GM19463 (cell line): ENCODE data around the gene NCCRP1.
"Not testable (repeated sequence)": the region's sequence is repeated elsewhere in the genome, so short reads cannot be mapped to it uniquely, and the experiment has no call there.

Source experiments
- ATAC-seq: cut with Tn5 transposase; IDR thresholded peaks from one replicate; pipeline ENCODE4 v1.9.1; 2021; ENCODE audit warnings: mild to moderate bottlenecking, moderate library complexity; ENCODE audit not compliant: unreplicated experiment

Gene NCCRP1

DNA sequence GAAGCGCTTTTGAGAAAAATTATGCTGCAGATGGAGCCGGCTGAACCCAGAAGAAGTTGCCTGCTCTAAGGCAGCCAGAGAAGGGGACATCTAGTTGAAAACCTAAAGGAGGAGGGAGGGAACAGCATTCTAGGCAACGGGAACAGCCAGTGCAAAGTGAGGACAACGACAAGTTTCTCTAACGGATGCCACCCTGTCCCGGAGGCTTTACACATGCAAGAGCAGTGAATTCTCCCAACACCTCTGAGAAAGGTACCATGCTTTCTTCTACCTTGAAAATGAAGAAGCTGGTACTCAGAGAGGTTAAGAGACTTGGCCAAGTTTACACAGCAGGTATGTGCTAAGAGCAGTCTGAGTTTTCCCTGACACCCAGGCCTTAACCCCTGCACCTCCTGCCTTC, 42.2 kb downstream of the NCCRP1 start:
- ATAC-seq, result no peak

- ATAC-seq, result no peak
These were observed 43.7 kb downstream of the NCCRP1 start for GRCh38 chr19:39240421-39240820.

DNA sequence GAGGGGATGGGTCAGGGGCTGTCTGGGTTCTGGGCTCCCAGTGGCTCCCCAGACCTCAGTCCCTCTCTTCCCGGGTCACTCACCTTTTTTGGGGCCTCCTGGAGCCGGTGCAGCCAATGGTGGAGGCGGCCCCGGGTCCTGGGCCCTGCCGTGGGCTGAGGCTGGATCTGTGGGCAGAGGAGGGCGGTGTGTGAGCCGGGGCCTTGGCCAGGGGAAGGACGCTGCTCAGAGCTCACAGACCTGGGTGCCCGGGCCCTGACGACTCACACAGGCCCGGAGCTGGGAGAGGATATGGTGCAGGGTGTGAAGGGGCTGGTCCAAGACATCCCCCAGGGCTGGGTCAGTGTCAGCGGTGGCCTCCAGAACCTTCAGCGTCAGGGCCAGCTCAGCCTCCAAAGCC, 47.0 kb downstream of the NCCRP1 start:
- not testable (repeated sequence) for ATAC-seq

GRCh38 chr19:39244410-39245100, 47.8 kb downstream of the NCCRP1 start, which contains the start of gene IFNL3:
TSS of gene IFNL3 (minus strand) at chr19:39245006. CDS start at chr19:39244967, 39 bp downstream.
- ATAC-seq, result not testable (repeated sequence)

DNA sequence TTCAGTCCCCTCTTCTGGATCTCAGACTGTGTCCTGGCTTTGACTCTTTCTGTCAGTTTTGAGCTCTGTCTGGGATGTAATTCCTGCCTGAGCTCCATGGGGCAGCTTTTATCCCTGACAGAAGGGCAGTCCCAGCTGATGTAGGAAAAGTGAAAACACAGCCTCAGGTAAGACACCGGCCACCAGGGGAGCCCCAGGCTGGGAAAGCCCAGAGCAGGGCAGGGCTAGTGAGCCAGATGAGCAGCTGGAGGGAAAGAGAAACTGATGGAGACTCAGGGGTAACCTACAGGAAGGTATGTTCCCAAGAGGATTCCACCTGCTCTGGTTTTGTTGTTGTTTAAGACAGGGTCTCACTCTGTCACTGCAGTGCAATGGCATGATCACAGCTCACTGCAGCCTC, 48.4 kb downstream of the NCCRP1 start:
- ATAC-seq, result not testable (repeated sequence)

GRCh38 chr19:39246951-39247669, 50.3 kb downstream of the NCCRP1 start:
- no peak for ATAC-seq

DNA sequence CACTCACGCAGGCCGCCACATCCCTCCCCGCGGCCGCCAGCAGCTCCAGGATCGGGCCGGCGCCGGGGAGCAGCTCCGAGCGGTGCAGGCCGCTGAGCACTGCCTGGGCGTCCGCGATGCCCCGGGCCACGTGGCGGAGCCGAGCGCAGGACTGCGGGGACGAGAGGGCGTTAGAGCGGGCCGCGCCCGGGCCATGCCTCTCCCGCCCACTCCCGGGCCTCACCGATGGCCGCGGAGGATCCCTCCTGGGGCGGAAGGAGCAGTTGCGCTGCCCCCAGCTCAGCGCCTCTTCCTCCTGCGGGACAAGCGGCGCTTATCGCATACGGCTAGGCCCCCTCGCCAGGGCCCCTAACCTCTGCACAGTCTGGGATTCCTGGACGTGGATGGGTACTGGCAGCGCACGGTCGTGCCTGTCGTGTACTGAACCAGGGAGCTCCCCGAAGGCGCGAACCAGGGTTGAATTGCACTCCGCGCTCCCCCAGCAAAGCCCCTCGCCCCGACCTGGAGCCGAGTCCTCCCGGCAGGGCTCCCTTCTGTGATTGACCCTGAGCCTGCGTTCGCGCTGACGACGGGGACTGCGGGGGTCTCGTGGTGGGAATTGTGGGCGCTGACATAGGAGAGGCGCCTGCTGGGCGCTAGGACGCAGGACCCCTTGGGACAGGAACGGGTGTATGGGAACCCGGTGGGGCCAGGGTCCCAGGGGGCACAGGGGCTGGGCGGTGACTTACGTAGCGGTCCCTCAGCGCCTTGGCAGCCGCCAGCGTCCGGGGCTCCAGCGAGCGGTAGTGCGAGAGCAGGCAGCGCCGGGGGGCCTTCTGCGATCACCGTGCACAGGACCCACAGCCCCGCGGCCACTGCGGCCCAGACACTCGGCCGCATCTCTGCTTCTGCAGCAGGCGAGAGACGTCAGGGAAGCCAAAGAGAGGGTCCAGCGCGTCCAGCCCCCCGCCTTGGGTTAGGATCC, 51.2 kb downstream of the NCCRP1 start:
- no peak for ATAC-seq

DNA sequence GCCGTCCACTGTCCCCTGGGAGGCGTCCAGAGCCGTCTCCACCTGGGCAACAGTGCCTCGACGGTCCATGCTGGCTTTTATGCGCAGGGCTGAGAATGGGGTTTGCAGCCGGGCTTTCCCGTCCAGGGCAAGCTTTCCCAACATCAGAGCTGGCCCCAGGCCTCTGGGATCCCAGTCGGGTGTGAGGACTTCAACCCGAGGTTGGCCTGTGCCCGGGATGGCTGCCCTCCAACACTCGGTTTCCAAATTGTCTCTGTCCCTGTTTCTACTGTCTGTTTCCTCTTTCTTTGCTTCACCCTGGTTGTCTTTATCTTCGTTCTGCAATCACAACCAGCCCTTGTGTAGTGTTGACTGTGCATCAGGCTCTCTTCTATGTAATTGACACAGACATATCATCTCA, 52.0 kb downstream of the NCCRP1 start, which contains the start of gene IFNL4:
IFNL4 (minus strand) TSS at position 51 of the 400 bp plus-strand sequence.
- no peak for ATAC-seq

- no peak for ATAC-seq
These were observed 54.3 kb downstream of the NCCRP1 start for GRCh38 chr19:39251081-39251480.
